ENCODE data around the gene INCA1. TPM values are rescaled to one million over a fixed set of nuclear protein-coding genes. Genes with fewer than 3 reads are reported as not detected.

Gene INCA1
- total RNA-seq, 1 donor from 2014 or later: 1.7 TPM

DNA sequence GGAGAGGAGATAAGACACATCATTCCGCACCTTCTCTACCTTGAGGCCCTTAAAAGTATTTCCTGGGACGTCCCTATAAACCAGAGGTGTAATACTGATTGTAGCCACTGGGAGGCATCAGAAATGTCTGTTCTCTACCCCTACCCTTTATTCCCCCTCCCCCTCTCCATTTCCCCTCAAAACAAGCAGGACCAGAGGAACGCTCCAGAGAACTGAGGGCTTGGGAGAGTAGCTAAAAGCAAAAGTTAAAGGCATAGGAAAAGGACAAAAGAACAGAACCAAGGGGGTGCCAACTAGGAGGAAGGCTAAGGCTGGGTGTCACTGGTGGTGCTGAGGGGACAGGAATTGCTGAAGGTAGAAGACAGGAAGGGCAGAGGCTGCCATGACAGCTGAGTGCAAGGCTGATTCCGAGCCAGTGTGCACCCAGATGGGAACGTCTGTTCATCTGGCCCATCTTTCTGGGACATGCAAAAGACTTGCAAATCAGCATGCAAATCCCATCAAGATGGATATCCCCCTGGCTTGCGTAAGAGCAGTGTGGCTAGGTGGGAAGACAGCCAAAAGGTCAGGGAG lies 16.6 kb downstream of the INCA1 start:
- H3K27ac ChIP-seq: no peak overlapping the region
- H3K36me3 ChIP-seq: peaks cover 0 to 52% of the 10 kb centered on the region in 2 donors
- no peak overlapping the region for H3K4me3 ChIP-seq
- TF ChIP-seq, protein P1, sequence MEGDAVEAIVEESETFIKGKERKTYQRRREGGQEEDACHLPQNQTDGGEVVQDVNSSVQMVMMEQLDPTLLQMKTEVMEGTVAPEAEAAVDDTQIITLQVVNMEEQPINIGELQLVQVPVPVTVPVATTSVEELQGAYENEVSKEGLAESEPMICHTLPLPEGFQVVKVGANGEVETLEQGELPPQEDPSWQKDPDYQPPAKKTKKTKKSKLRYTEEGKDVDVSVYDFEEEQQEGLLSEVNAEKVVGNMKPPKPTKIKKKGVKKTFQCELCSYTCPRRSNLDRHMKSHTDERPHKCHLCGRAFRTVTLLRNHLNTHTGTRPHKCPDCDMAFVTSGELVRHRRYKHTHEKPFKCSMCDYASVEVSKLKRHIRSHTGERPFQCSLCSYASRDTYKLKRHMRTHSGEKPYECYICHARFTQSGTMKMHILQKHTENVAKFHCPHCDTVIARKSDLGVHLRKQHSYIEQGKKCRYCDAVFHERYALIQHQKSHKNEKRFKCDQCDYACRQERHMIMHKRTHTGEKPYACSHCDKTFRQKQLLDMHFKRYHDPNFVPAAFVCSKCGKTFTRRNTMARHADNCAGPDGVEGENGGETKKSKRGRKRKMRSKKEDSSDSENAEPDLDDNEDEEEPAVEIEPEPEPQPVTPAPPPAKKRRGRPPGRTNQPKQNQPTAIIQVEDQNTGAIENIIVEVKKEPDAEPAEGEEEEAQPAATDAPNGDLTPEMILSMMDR (IDR thresholded peaks at IDR 0.05): peak; percentile 41 to 71 (median 59)
- no peak for TF ChIP-seq POLR2A (IDR thresholded peaks at IDR 0.05)
- no peak for DNase-seq (ENCODE audit: extremely low spot score in 2 of 2)
- no peaks in the 10 kb centered on the region for H3K9me3 ChIP-seq
- intact Hi-C loops (cut with DNase I): loop anchor here (5.0 to 10.0 kb wide), 2 partner anchors 54 to 73 kb away; partner anchors contain the start of gene SLC52A1
- no peaks in the 10 kb centered on the region for H3K27me3 ChIP-seq
- peaks cover 4% of the 10 kb centered on the region for H3K4me1 ChIP-seq

- H3K9me3 ChIP-seq: no peaks in the 10 kb centered on the region
- no peaks in the 10 kb centered on the region for H3K4me1 ChIP-seq
- no peak for DNase-seq (ENCODE audit: extremely low spot score in 2 of 2)
- no peak overlapping the region for H3K27ac ChIP-seq
- TF ChIP-seq POLR2AphosphoS5 (IDR thresholded peaks at IDR 0.05; ENCODE audit: insufficient read depth in 1 of 2, low read depth in 1 of 2) (no peak), POLR2A (IDR thresholded peaks at IDR 0.05) (no peak)
- TF ChIP-seq, protein P1 (IDR thresholded peaks at IDR 0.05): no peak
- no peak overlapping the region for H3K4me3 ChIP-seq
- peaks cover 0 to 58% of the 10 kb centered on the region in 2 donors for H3K36me3 ChIP-seq
- intact Hi-C loops (cut with DNase I): no loop called here
- no peaks in the 10 kb centered on the region for H3K27me3 ChIP-seq
Observed at GRCh38 chr17:4978726-4979125, 18.6 kb downstream of the INCA1 start.

- TF ChIP-seq, protein P1 (IDR thresholded peaks at IDR 0.05): no peak
- TF ChIP-seq POLR2AphosphoS5 (IDR thresholded peaks at IDR 0.05; ENCODE audit: insufficient read depth in 1 of 2, low read depth in 1 of 2) (no peak), POLR2A (IDR thresholded peaks at IDR 0.05) (no peak)
- no peaks in the 10 kb centered on the region for H3K27me3 ChIP-seq
- H3K9me3 ChIP-seq: no peaks in the 10 kb centered on the region
- H3K36me3 ChIP-seq: peaks cover 0 to 63% of the 10 kb centered on the region in 2 donors
- H3K4me3 ChIP-seq: no peak overlapping the region
- DNase-seq (ENCODE audit: extremely low spot score in 2 of 2): no peak
- intact Hi-C loops (cut with DNase I): no loop called here
- H3K27ac ChIP-seq: no peak overlapping the region
- H3K4me1 ChIP-seq: peaks cover 10% of the 10 kb centered on the region
Observed at GRCh38 chr17:4974115-4974670, 23.1 kb downstream of the INCA1 start.

- DNase-seq (ENCODE audit: extremely low spot score in 2 of 2): no peak
- Histone ChIP-seq H3K4me3 (no peak overlapping the region), H3K27me3 (no peaks in the 10 kb centered on the region), H3K9me3 (no peaks in the 10 kb centered on the region), H3K27ac (no peak overlapping the region), H3K36me3 (peaks cover 0 to 57% of the 10 kb centered on the region in 2 donors), H3K4me1 (peaks cover 18% of the 10 kb centered on the region)
- intact Hi-C loops (cut with DNase I): no loop called here
- no peak for TF ChIP-seq POLR2AphosphoS5 (IDR thresholded peaks at IDR 0.05; ENCODE audit: insufficient read depth in 1 of 2, low read depth in 1 of 2)
- TF ChIP-seq, protein P1 (IDR thresholded peaks at IDR 0.05): no peak
- TF ChIP-seq POLR2A (IDR thresholded peaks at IDR 0.05): no peak
Observed at GRCh38 chr17:4973256-4974114, 23.8 kb downstream of the INCA1 start.
